HepG2 (cell line): ENCODE results near the gene CHST12. TPM values are rescaled to one million over a fixed set of nuclear protein-coding genes. Genes with fewer than 3 reads are reported as not detected.

Experiments
- CERS6 ChIP-seq: sonication (generic); formaldehyde crosslinking; IDR thresholded peaks from 2 replicates; pipeline ENCODE4 v1.5.0; 2020; ENCODE audit warnings: missing genetic modification reagents
- FOSL2 ChIP-seq: sonication (generic); formaldehyde crosslinking; IDR thresholded peaks from 2 replicates; pipeline ENCODE4 v1.4.0; 2020; ENCODE audit warnings: missing genetic modification reagents
- RERE ChIP-seq: IDR thresholded peaks from 2 replicates; pipeline ENCODE4 v1.6.1; 2016; ENCODE audit warnings: low read depth, missing genetic modification reagents, missing compliant biosample characterization
- REXO4 ChIP-seq: sonication (generic); formaldehyde crosslinking; IDR thresholded peaks from 2 replicates; pipeline ENCODE4 v1.8.0; 2022; ENCODE audit warnings: missing genetic modification reagents, mild to moderate bottlenecking, borderline replicate concordance
- SMAD9 ChIP-seq: sonication (generic); formaldehyde crosslinking; IDR thresholded peaks from 2 replicates; pipeline ENCODE4 v1.5.1; 2020; ENCODE audit warnings: mild to moderate bottlenecking, missing genetic modification reagents
- TARDBP ChIP-seq: sonication (generic); formaldehyde crosslinking; IDR thresholded peaks from 2 replicates; pipeline ENCODE4 v1.8.0; 2022; ENCODE audit warnings: mild to moderate bottlenecking, missing genetic modification reagents
- THAP9 ChIP-seq: sonication (generic); formaldehyde crosslinking; IDR thresholded peaks from 2 replicates; pipeline ENCODE4; 2020; ENCODE audit warnings: missing genetic modification reagents, mild to moderate bottlenecking, borderline replicate concordance
- ZBTB14 ChIP-seq: sonication (generic); formaldehyde crosslinking; IDR thresholded peaks from 2 replicates; pipeline ENCODE4 v1.4.0; 2020; ENCODE audit warnings: missing genetic modification reagents
- ZNF234 ChIP-seq: sonication (generic); formaldehyde crosslinking; conservative IDR thresholded peaks from 2 replicates; pipeline ENCODE4 v1.5.1; 2020; ENCODE audit warnings: mild to moderate bottlenecking, missing genetic modification reagents
- ZNF282 ChIP-seq: fragments of 450-650 bp; IDR thresholded peaks from 2 replicates; pipeline ENCODE4 v1.6.1; 2018; ENCODE audit not compliant: partially characterized antibody
- ZNF609 ChIP-seq: sonication (generic); formaldehyde crosslinking; IDR thresholded peaks from 2 replicates; pipeline ENCODE4 v1.4.0; 2020; ENCODE audit warnings: mild to moderate bottlenecking, missing genetic modification reagents, borderline replicate concordance
- polyA plus RNA-seq, 8 experiments: library from polyadenylated mRNA; depleted of rRNA in 3 of 8; stranded (reverse) in 7 of 8; unstranded in 1 of 8; fragments of >200 nt; fragmentation: Illumina TruSeq in 4 of 8; extraction: Trizol in 4 of 8; gene quantifications; 2 replicates each; pipeline versions ENCODE4 v1.2.1 to v1.2.3, GENCODE V29; 2011 to 2016; ENCODE audit warnings: low read depth in 4 of 8, missing spikeins in 1 of 8, mixed read lengths in 1 of 8; ENCODE audit not compliant: insufficient read depth in 1 of 8
- total RNA-seq, 5 experiments: library from RNA; depleted of rRNA; stranded (reverse); fragments of >200 nt; fragmentation: Illumina TruSeq; extraction: Trizol; gene quantifications; 2 replicates each; pipeline ENCODE4 v1.2.3, GENCODE V29; 2016; ENCODE audit warnings: low read depth in 1 of 5

Gene CHST12
- total and polyA plus RNA-seq, 2 of the 13 experiments (the other 11 are each of a cell fraction or from before 2014, with no cell fraction given), result 6.4 to 15.8 TPM

DNA sequence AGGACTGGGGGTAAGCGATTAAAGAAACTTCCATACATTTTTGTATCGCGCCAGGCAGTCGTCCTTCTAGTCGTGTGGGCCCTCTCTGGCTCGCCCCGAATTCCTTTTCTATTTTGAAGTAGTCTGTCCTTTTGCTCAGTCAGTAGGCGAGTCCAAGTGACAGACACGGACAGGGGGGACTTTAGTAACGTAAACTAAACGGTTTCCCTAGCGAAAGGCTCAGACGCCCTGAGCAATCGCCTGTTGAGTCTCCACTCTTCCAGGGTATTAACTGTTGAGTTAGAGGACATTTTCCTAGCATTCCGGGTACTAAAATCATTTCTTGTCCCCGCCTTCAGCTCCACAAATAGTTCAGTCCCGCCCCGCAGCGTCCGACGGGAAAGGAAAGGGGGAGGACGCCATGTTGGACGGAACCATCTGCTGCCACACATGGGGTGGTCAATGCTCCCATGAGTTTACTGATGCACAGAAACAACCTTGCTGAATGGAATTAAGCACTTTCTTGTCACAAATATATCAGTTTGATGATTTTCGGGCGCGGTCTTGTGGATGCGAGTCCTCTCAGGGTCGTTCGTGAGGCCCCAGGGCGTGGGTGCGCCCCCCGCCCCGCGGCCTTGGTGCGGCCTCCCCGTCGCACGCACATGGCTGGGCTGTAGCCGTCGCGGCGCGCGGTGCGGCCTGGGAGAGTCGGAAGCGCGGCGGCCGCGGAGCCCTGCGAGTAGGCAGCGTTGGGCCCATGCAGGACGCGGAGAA, 49.0 kb upstream of the CHST12 start, which contains the start of gene EIF3B (continued):
- TF ChIP-seq REXO4 (CRISPR knock-in tag), result no peak
- TF ChIP-seq RERE (CRISPR knock-in tag), result no peak
- TF ChIP-seq CERS6 (CRISPR knock-in tag), result no peak
- 0 out of 2 replicates have a peak, but pooled peaks have one; percentile 18 for TF ChIP-seq TARDBP (CRISPR knock-in tag)
- no peak; the same call in 1 of the 2 replicates for TF ChIP-seq THAP9 (CRISPR knock-in tag)
- no peak for TF ChIP-seq ZNF282
- TF ChIP-seq ZNF609 (CRISPR knock-in tag), result peak; percentile 3; the same call in 1 of the 2 replicates
- no peak for TF ChIP-seq ZNF234 (CRISPR knock-in tag)
- no peak; the same call in 1 of the 2 replicates for TF ChIP-seq FOSL2 (CRISPR knock-in tag)
- TF ChIP-seq ZBTB14 (CRISPR knock-in tag), result 0 out of 2 replicates have a peak, but pooled peaks have one; percentile 22
- TF ChIP-seq SMAD9 (CRISPR knock-in tag), result no peak
